H1 (cell line): ENCODE data around the gene CMTM1. TPM values are rescaled to one million over a fixed set of nuclear protein-coding genes. Genes with fewer than 3 reads are reported as not detected.

Experiments used
- CHD7 ChIP-seq: fragments of 300-600 bp; sonication (generic); IDR thresholded peaks from 2 replicates; pipeline ENCODE4 v1.7.1; 2012; ENCODE audit warnings: low read length, moderate library complexity, mild to moderate bottlenecking, inconsistent platforms; ENCODE audit not compliant: insufficient replicate concordance
- polyA plus RNA-seq, 7 experiments: library from polyadenylated mRNA; depleted of rRNA in 3 of 7; stranded (reverse) in 5 of 7; unstranded in 2 of 7; fragments of >200 nt in 5 of 7; fragments of 200-250 nt in 2 of 7; gene quantifications; 1 replicate in 5 of 7; 2 replicates in 1 of 7; 4 replicates in 1 of 7; pipeline versions ENCODE4 v1.2.1 to v1.2.3, GENCODE V29; 2011 to 2013; ENCODE audit warnings: missing spikeins in 2 of 7, mixed read lengths in 2 of 7
- total RNA-seq: library from RNA; stranded (reverse); fragmentation: NEBNext Ultra II Directional; extraction: Animal tissue kit (Norgen Biotek cat#: 25700); gene quantifications from 2 replicates; pipeline ENCODE4 v1.2.1, GENCODE V29; 2021

The CMTM1 gene
- total and polyA plus RNA-seq, 2 of the 8 experiments (the other 6 are each of a cell fraction or from before 2014, with no cell fraction given): 1.2 to 2.0 TPM

GRCh38 chr16:66516808-66517585 is 49.2 kb upstream of the CMTM1 start (continued):
- no peak for TF ChIP-seq CHD7
